GM12874 (cell line): ENCODE data around the gene ARHGAP23.

Experiments
- TF ChIP-seq, protein P1 (sequence below): IDR thresholded peaks from 2 replicates; pipeline ENCODE4 v1.5.1; 2011; ENCODE audit warnings: low read depth, mild to moderate bottlenecking, control low read depth, low read length, moderate library complexity; ENCODE audit not compliant: insufficient read depth

ARHGAP23 gene

DNA sequence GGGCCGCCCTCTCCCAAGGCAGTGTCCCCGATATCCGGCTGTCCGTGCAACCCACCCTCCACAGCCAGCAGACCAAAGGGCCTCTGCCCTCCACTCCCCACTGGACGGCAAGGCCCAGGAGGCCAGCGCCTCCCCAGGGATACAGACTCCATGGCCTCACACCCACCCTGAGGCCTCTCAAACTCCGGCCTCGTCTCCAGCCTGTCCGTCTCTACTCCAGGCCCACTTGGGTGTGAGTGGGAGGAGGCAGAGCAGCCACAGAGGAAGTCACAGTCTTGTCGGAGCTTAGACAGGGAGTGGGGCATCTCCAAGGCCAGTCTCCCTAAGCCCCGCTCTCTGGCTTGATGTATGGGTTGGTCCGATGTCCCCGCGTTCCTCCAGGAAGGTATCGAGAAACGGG is 104.2 kb downstream of the ARHGAP23 start:
- TF ChIP-seq, protein P1, sequence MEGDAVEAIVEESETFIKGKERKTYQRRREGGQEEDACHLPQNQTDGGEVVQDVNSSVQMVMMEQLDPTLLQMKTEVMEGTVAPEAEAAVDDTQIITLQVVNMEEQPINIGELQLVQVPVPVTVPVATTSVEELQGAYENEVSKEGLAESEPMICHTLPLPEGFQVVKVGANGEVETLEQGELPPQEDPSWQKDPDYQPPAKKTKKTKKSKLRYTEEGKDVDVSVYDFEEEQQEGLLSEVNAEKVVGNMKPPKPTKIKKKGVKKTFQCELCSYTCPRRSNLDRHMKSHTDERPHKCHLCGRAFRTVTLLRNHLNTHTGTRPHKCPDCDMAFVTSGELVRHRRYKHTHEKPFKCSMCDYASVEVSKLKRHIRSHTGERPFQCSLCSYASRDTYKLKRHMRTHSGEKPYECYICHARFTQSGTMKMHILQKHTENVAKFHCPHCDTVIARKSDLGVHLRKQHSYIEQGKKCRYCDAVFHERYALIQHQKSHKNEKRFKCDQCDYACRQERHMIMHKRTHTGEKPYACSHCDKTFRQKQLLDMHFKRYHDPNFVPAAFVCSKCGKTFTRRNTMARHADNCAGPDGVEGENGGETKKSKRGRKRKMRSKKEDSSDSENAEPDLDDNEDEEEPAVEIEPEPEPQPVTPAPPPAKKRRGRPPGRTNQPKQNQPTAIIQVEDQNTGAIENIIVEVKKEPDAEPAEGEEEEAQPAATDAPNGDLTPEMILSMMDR: no peak

DNA sequence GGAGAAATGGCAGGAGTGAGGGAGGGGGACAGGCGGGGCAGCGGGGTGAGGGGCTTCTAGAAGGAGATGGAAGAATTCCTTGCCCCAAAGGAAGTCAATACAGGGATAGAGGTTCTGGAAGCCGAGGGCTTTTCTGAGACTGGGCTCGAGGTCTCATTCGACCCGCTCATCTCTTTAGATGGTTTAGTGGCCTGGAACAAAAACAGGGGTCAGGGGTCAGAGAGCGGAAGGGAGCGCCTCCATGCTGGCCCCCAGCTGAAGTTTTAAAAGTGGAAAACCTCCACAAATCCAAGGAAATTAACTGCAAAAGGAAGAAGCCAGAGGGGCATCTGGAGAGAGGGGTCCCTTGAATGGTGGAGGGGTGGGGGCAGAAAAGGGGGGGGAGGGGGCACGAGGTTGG is 105.0 kb downstream of the ARHGAP23 start:
- TF ChIP-seq, protein P1: no peak

DNA sequence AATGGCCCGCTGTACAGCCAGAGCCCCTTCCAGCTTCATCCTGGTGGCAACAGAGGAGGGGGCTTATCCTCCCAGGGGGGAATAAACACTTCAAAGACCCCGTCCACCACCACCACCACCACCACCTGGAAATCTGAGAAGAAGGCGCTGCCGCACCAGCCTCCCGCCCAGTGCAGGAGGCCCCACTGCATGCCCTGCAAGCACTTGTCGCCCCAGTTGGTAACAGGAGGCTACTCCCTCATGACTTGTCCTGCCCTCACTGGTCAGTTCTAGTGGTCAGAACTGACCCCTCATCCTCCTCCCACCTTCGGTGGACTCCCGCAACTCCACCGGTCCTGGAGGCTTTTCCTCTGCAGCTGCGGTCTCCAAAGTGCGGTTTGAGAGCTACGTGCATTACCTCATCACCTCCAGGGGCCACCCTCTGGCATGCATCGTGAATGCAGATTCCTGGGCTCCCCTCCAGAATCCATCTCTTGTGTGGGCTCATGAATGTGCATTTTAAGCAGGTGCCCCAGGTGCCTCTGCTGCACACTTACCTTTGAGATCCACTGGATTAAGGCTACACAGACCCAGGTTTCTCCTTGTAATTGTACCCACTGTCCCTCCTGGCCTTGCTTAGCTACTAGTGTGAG is 105.7 kb downstream of the ARHGAP23 start:
- TF ChIP-seq, protein P1: no peak

DNA sequence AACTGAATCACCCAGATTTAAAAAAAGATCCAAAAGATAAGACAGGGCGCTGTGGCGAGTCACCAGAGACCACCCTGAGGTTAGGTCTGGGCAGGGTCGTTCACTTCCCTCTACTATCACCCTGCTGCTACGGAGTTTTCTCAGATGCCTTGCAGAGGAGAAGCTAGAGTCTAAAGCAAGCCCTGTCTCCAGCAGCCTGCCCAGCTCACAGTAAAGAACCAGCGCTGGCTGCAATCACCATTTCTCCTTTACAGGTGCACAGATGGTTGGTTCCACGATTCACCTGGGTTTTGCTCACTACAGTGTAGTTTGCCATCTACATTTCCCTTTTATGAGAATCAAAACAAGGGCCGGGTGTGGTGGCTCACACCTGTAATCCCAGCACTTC is 106.2 kb downstream of the ARHGAP23 start:
- TF ChIP-seq, protein P1: no peak

DNA sequence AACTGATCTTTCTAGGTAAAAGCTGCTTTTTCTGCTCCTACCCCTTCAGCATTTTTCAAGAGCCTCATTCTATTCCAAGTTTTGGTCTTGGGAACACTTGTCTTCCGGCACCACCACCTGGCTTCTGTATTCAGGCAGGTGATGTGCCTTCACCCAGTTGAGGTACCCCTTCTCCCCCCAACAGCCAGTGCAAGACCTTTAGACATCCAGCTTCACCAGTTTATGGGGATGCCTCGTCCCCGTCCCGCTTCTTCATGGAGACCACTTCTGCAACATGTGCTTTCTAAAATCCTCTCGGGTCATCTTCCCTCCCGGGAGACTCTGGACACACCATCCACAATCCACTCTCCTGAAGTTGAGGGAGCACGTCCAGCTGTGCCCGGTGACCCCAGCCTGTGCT is 107.6 kb downstream of the ARHGAP23 start:
- TF ChIP-seq, protein P1: no peak

DNA sequence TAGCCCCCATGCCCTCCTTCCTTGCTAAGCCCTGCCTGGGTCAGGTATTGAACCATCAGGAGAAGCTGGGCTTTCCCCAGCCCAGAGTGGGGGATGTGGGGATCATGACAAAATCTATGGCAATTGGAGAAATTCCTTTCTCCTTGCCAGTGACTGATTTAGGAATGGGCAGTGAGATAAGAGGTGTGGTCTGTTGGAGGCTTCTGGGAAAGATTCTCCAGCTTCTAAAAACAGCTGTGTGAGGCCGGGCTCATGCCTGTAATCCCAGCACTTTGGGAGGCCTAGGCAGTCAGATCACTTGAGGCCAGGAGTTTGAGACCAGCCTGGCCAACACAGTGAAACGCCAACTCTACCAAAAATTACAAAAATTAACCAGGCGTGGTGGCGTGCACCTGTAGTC is 108.4 kb downstream of the ARHGAP23 start:
- TF ChIP-seq, protein P1: no peak

DNA sequence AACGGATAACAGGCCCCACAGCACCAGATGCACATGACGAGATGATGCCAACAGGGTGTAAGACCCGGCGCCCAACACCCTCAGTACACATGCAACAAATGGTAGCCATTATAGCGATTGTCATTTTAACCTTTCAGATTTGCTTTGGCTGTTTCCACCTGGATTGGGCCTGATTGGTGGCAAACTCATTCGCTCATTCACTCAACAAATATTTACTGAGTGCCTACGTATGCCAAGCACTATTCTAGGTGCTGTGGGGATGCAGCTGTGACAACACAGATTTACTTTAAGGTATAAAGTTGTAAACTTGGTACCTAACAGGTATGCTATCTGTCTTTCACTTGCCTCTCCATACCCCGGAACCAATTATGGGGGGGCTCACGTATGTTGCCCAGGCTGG is 110.6 kb downstream of the ARHGAP23 start:
- TF ChIP-seq, protein P1: no peak
